T1000 (cell line): ENCODE measurements around the gene PRKCE.

Source experiments
- DNase-seq: peaks from one replicate; lab custom pipeline; 2025; ENCODE audit warnings: mixed read lengths; lab: John Stamatoyannopoulos, UW

Gene PRKCE

DNA sequence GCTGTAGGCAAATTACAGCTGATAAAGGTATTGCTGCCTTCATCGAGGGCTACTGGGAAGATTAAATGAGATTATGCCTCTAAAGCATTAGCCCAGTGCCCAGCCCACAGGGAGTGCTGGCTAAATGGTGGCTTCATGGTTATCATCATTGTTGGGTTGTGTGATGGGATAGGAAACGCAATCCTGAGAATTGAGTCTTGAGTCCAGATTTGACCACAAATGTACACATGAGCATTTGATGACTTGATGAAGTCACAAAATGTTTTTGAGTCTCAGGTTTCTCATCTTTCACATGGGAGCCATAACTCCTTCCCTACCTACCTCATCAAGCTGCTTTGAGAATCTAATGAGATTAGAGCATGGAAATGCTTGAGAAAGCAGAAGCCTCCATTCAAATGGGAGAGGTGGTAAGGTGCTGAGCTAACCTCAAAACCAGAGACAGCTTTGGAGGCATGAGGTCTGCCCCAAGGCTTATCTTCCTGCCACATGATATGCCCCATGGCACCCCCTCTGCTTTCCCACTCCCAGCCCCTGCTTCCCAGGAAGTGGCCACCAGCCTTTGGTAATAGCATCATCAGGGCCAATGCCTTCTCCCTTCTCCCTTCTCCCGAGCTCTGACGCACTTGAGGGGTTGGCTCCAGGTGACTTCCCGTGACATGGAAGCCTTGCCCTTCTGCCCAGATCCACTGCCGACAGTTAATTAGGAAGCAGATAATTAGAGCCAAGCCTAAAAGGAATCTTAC is 496.3 kb downstream of the PRKCE start:
- DNase-seq = no peak

DNA sequence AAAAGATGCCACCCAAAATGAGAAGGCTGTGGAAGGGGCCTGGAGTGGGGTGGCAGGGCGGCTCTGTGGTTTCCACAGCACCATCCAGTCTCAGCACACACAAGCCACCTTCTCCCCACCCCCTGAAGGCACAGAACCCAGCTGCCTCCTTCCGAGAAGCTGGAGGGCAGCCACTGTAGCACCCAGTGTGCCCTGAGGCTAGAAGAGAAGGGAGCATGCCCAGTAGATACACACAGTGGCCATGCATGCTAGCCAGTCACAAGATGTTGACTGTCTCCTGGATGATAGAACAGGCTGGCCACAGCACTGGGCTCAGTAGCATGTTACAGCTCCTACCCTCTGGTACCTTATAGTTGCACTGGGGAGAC is 496.9 kb downstream of the PRKCE start:
- DNase-seq = no peak

DNA sequence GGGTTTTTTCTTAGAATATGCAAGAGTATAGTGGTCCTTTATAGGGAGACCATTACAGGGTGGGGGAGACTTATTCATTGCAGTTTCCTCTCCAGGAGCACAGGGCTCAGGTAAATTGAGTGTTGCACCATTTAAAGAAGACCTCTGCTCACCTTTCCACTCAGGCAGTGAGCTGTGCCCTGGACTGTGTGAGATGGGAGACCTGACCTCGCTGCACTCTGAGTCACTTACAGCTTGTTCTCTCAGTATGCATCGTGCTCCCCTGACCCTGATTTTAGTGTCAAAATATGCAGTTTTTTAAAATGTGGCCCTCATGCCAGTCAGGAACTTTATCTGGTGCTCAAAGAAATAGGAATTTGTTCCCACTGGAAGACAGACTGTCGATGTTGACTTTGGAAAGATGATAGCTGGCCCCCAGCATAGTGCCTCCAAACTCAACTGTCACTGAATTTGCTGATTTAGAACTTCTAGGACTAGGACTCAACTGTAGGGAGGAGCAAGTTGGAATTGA is 499.0 kb downstream of the PRKCE start:
- DNase-seq = no peak

DNA sequence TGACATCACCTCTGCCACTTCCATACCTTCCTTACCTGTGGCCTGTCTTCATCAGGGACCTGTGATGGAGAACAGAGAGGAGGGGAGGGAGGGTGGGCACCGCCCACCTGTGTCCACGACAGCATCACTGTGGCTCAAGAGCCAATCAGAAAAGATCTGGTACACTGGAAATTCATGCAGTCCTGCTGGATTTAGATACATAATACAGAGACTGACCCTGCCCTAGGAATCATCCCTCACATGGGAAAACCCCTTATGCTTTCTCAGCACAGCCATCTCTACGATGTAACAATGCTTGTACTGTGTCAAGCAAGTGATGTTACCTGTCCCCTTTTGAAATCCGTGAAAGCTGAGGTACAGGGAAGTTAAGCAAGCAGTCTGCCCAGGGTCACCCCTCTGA is 500.1 kb downstream of the PRKCE start:
- DNase-seq = no peak

DNA sequence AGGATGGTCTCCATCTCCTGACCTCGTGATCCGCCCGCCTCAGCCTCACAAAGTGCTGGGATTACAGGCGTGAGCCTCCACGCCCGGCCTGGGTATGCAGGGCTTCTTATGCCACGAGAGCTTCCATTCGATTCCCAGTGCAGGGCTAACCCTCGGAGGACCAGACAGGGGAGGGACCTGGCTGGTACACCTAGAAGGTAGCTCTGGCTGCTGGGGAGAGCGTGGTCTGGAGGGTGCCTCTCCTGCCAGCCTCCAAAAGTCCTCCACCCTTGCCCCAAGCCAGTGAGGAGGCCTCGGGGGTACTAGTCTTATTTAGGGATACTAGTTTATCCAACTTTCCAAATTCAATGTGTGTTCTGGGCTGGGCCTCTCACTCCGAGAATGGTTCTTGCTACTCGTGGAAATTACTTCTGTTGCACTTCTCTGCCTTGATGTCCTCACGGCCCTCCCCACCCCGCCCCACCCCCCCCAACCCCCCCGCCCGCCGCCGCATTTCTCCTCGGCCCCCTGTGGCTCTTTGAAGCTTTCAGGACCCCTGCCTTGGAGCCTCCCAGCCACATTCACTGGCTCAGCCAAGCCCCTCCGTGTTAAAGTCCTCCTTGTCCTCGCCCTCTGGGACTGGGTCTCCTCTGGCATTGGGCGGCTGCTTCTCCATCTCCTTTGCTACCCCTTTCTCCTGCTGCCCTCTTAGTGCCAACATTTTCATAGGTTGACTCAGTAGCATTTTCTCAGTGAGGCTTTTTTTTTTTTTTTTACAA is 502.7 kb downstream of the PRKCE start:
- DNase-seq = no peak

DNA sequence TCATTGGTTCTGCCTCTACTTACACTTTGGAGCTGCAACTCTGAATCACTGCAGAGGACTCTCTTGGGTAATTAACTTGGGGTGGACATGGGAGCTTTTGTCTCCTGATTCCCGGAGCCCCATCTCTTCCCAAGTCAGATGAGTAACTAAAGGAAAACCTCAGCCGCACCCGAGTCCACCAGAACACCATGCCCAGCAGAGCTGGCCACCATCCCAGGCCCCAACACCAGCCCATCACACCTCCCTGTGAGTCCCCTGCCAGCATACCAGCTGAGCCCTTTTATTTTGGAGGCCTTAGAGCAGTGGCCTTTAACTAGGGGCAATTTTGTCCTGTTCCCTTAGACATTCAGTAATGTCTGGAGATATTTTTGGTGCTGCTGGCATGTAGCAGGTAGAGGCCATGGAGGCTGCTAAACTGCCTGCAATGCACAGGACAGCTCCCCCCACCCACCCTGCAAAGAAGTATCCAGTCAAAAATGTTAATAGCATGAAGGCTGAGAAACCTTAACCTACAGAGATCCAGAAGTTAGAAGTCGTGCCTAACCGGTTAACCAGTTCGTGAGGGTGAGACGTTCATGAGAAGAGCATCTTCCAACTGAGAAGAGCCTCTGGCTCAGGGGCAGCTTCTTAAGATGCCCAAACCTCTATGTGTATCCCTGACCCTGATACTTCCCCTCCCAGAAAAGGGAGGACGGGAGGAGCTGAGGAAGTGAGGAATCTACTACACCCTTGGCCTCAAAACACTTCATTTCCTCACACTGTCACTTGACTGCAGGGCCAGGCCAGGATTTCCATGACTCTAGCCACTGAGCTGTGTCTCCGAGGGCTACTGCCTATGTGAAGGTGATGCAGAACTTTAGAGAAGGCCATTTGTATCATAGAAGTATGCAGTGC is 505.8 kb downstream of the PRKCE start:
- no peak for DNase-seq

DNA sequence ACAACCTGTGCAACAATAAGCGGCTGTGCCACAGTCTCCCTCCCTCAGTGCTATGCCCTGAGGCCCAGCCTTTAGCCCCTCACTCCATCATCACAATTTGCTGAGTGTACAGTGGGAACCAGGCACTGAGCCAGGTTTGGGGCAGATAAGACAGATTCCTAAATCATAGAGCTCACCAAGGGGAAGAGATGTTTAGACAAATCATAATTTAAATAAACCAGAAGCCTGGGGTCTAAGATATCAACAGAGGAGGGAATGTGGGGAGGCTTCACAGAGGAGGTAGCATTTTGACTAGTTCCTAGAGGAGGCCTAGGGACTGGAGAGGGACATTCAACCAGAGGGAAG is 506.5 kb downstream of the PRKCE start:
- no peak for DNase-seq

DNA sequence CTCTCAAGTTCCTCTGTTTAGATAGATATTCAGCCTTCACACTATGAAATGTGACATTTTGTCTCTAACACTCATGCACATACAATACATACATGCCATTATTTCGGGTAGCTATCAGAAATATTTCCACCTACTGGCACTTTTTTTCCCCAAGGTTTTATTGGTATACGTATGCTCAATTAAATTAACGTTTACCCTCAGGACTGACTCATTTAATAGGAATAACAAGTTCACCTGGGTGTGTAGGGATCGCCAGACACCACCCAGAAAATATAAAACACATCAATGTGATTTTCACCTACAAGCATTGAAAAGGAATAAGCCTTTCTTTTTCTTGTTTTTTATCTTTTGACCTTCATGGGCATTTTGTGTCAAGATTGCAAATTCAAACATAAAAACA is 507.2 kb downstream of the PRKCE start:
- DNase-seq = no peak

DNA sequence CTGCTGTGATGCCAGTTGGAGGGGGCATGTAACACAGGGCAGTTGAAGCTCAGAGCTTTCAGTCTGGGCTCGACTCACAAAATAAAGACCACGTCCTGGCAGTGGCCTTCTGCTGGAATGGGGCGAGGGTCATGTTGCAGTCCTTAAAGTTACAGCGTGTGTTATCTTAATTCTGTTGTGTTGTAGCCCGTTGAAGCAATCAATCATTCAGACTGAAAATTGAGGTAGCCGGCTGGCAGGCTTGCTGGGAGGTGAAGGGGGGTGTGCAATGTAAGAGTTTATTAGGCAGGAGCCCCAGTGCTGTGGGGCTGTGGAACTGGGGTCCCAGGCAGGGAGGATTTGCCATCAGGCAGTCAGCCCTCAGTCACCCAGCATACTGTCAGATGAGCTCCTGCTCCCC is 508.9 kb downstream of the PRKCE start:
- DNase-seq = no peak

DNA sequence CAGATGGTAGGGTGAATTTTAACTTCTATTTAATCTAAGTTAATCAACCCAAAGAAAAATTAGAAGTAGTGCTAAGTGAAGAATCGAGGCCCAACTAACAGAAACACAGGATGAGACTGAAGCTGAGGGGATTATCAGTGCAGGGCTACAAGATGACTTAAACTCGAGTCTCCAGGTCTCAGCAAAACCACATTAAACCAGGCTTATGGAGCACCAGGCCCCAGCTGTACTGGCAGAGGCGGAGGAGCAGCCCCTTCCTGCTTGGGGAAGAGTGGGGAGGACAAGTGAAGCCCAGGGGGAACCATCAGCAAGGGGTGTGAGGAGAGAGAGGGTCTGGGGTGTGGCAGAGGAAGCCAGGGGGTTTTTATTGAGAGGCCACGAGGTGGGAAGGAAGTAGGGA is 509.8 kb downstream of the PRKCE start:
- no peak for DNase-seq

DNA sequence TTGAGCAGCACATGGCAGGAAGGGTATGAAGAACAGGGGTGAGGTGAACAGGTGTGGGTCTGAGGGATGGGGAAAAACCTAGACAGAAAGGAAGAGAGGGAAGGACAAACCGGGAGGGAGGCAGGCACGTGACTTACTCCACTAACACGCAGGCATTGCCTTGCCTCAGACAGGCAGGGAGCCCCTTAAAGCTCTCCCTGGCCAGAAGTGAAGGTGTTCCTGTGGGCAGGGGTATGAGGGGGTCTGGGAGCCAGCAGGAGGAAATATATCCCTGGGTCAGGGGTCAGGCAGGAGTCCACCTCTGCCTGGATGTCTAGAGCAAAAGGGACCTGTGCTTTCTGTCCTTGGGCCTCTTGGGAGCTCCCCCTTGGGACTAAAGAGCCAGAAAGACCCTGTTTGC is 510.4 kb downstream of the PRKCE start:
- no peak for DNase-seq

DNA sequence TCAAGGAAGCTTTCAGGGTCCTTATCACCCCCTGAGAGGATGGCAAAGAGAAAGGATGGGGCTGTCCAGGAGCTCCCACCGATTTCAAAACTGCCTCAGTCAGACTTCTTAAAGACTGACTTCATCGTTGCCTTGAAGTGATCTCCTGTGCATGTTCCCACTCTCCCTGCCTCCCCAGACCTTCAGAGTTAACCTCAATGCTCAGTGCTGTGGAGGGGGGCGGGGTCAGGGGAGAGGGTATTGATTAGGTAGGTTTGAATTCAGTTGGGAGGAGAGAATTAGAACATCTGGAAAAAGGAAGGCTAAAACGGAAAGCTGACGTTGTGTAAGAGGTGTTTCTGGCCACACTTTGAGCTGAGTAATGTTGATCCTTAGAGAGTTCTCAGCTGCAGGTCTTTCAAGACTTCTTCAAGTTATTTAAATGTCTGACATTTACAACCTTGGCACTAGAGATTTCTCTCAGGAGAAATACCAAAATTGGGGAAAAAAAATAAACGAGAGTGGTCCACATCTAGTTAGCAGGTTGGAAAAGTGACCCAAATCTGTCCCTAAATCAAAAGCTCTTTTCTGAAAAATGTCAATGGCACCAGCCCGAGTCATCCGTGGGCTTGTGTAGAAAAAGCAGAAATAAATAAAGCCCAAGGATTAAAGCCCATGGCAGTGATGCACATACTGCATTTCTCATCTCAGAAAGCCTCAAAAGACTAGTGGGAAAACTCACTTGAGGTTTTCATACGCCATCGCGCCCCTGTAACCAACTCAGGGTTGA is 511.0 kb downstream of the PRKCE start:
- no peak for DNase-seq

DNA sequence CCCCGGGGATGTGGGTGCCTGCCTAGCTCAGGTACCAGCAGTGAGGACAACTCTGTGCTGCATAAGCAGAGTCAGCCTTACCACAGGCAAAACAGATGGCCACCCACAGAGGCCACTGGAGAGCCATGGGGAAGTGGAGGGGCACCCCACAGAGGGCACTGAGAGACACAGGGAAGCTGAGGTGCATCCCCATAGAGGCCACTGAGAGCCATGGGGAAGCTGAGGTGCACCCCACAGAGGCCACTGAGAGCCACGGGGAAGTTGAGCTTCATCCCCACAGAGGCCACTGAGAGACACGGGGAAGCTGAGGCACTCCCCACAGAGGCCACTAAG is 511.6 kb downstream of the PRKCE start:
- no peak for DNase-seq

DNA sequence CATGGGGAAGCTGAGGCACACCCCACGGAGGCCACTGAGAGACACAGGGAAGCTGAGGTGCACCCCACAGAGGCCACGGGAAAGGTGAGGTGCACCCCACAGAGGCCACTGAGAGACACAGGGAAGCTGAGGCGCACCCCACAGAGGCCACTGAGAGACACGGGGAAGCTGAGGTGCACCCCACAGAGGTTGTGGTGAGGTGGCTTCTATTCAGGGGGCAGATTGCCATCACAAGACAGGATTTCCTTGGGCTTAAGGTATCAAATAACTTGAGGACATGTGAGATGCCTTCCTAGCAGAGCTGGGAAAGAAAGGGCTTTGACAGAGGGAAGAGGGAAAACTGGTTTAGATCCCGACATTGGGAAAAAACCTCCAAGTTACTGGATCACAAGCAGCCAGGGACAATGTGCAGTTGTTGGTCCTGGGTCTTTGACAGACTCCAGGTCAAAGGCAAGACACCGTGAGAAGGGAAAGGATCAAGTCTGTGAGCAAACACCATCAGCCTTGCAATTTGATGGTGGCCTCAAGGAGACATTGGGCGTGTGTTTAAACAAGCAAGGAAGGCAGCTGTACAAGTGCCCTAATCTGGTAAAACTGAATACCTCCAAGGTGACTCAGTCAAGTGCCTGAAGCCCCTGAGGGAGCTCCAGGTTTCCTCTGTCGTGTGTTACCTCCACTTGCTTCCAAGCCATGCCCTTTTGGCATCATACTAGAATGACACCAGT is 512.5 kb downstream of the PRKCE start:
- no peak for DNase-seq

DNA sequence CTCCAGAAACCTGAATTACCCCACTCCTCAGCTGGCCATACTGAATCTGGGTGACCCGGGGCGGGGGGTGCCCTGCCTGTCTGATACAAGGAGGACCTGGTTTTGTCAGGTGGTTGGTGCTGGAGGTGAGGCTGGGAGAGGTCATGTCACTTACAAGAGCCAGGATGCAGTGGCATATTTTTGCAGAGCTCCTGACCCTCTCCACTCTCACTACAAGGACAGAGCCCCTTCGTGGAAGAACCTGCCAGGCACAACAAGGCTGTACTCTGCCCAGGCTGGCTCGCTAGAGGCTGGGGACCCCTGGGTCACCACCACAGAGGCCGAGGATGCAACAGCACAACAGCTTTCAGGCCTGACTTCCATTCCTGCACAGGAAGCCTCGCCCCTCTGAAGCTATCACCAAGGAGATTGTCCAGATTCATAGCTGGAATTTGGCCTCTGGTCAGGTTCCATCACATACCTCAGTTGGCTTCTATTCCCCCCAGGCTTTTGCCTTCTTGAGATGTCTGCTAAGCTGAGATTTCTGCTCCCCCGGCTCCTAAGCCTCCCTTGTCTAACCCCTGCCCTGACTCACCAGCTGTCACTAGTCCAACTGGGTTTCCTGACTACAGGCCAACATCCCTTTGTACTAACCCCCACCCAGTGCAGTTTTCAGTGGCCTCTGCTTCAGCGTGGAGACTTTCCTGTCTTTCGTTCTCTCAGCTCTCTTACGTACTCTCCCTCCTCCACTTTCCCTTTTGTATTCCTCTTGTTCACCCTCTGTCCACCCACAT is 513.2 kb downstream of the PRKCE start:
- DNase-seq = peak; percentile 80

DNA sequence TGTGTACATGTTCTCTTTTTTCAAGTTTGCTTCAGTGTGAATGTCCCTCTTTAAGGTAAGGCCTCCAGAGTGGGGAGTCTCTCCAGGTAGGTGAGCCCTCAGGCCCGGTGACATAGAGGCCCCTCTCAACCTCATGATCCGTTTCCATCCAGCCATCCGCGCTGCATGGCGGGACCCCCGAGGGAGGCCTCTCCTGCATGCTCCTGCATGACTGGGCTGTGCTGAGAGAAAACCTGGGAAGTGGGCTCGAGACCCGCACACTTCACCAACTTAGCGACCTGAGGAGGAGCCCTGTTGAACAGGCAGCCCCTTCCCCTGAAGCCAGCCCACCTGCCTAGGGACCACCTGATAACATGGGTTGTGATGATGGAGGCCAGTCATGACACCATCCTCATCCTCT is 514.4 kb downstream of the PRKCE start:
- no peak for DNase-seq

DNA sequence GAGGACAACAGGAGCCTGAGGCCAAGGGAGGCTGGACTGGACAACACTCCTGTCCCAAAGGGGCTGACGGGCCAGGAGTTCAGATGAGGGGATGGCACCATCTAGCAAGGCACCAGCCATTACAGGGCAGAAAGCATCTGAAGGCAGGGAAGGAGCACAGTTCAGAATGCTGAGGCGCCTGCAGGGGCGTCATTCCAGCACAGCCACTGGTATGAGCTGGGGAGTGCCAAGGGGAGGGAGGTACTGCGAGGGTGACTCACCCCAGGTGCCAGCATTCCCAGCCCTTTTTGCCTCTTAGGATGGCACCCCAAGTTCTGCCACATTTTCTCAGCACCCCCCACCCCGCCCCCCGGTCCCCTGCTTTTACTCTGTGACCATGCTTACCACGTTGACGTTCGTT is 515.9 kb downstream of the PRKCE start:
- no peak for DNase-seq

DNA sequence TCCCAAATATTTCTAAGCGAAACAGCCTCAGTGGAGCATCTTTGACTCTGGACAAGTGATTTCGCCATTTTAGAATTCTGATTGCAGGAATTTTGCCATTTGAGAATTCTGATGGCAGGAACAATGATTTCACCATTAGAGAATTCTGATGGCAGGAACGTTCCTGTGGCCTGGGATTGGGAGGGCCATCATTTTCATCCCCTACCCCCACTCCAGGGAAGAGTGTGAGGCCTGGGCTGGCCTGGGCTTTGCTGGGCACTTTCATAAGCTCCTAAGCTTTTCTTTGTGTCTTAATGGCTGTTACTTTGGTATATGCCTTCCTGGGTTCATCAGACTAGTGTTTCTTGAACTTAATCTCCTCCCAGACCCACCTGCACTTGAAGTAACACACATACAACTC is 516.4 kb downstream of the PRKCE start:
- no peak for DNase-seq

DNA sequence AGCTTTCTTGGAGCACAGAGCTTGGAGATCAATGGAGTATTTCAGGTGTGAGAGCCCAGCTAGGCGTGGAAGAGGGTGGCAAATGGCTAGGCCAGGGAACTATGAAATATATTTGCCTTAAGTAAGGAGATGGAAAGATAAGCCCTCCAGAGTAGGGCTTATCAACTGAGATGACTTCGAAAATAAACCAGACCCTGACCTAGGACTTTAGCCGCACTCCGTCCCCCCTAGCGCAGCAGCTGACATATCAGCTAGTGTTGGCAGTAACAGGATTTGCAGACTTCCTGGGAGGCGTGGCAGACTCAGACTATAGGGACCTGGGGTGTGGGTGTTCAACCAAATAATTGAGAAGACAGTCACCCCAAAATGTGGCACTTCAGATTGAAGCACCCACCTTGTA is 518.0 kb downstream of the PRKCE start:
- no peak for DNase-seq

DNA sequence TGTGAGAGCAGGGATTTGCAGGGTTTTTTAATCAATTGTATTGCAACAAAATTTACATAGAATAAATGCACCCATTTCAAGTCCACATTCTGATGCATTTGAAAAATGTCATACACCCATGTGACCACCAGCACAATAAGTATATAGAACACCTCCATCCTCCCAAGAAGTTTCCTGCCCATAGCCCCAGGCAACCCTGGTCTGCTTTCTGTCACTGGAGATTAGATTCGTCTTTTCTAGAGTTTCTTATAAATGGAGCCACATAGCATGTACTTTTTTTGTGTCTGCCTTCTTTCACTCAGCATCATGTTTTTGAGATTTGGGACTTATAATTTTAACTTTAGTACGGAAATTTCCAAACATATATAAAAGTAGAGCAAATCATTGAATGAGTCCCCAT is 518.6 kb downstream of the PRKCE start:
- no peak for DNase-seq
